Stimulated activated CD4-positive, alpha-beta T cell treated with anti-CD3 and anti-CD28 coated beads, Interleukin-4, amount 100 ng/mL, for 1 hour (primary cell): ENCODE data around the gene ALDH3B2.
"Not testable (repeated sequence)": the region's sequence is repeated elsewhere in the genome, so short reads cannot be mapped to it uniquely, and the experiment has no call there.

Experiments used
- DNase-seq: peaks from one replicate; pipeline ENCODE4 v3.0.0-alpha.2; 2020

The ALDH3B2 gene

GRCh38 chr11:67674442-67674871 is at the start of gene ALDH3B2:
Gene ALDH3B2 (minus strand): TSS chr11:67674623. CDS start chr11:67666935, 7,688 bp downstream.
- DNase-seq: no peak

- DNase-seq: not testable (repeated sequence)
These were observed 48.6 kb upstream of the ALDH3B2 start for GRCh38 chr11:67723036-67723435.

- DNase-seq: not testable (repeated sequence)
These were observed 41.8 kb upstream of the ALDH3B2 start for GRCh38 chr11:67716226-67716625.

GRCh38 chr11:67715801-67716200 is 41.4 kb upstream of the ALDH3B2 start:
- not testable (repeated sequence) for DNase-seq

GRCh38 chr11:67713892-67714509 is 39.6 kb upstream of the ALDH3B2 start:
- DNase-seq: peak; percentile 53

- DNase-seq: not testable (repeated sequence)
These were observed 37.3 kb upstream of the ALDH3B2 start for GRCh38 chr11:67711676-67712075.

- not testable (repeated sequence) for DNase-seq
These were observed 36.8 kb upstream of the ALDH3B2 start for GRCh38 chr11:67711212-67711611.

DNA sequence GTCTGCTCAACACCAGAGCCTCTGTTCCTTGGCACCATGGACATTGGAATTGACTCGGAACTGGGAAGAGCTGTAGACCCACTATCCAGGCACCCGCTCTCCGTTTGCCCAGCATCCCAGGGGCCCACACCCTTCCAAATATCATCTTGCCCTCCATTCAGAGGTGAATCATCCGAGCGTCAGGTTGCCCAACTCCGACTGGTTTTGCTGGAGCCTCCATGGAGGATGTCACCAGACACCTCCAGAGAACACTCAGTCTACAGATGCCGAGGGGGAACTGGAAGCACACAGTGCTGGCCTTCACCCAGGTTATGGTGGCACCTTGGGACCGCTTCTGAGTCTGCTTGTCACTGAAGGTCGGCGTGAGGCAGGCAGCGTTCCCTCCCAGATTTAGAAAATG is 35.4 kb upstream of the ALDH3B2 start:
- not testable (repeated sequence) for DNase-seq

DNA sequence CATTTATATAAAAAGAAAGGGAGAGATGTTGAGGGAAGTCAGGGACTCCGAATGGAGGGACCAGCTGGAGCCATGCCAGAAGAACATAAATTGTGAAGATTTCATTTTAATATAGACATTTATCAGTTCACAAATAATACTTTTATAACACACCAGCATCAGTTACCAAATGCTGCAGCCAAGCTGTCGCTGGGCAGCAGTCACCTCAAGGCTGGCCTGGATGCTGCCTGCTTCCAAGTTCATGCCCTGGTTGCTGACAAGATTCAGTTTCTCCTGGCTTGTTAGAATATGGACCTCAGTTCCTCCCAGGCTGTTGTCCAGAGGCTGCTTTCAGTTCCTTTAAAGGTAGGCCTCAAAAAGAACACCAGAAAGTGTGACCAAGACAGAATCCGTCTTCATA is 30.8 kb upstream of the ALDH3B2 start:
- no peak for DNase-seq

- no peak for DNase-seq
These were observed 30.1 kb upstream of the ALDH3B2 start for GRCh38 chr11:67704524-67704923.

- not testable (repeated sequence) for DNase-seq
These were observed 29.3 kb upstream of the ALDH3B2 start for GRCh38 chr11:67703709-67704108.

DNA sequence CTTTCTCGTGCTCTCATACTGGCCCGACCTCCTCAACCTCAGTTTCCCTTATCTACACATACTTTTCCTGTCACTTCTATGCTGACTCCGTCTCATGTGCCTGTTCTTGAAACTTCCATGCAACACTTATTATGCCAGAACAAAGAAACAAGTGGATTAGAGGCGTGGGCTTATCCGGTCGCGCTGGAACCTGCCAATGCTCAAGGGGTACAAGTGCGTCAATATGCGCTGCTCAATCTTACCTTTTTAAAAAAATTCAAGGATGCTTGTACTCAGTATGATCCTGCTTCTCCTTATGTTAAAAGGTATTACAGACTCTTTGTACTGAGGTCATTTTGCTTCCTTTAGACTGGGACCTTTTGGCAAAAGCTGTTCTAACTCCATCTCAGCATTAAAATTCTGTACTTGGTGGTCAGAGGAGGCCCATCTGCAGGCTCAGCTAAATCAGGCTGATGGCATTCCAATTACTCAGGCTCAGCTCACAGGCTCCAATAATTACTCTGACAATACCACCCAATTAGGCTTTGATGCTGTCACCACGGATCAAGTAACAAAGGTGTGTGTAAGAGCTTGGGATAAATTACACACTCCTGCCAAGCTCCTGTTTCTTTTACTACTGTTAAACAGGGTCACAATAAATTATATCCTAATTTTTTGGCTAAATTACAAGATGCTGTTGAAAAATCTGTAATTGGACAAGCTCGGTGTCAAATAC is 26.3 kb upstream of the ALDH3B2 start:
- no peak for DNase-seq

DNA sequence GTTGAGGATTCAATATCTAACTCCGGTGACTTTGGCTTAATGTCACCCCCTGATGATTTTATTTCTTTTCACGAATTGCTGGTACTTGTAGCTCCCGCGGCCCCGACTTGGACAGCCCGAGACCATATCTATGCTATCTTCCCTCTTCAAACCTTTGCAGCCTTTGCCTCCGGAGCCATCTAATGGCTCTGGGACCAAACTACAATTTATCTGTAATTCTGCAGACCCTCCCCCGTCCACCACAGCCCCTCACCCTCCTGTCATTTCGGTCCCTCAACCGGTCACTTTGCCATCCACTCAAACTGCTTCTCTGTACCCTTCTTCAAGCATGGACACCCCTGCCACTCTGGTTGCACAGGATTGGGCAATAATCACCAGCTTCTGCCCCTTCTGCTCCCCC is 25.7 kb upstream of the ALDH3B2 start:
- no peak for DNase-seq

DNA sequence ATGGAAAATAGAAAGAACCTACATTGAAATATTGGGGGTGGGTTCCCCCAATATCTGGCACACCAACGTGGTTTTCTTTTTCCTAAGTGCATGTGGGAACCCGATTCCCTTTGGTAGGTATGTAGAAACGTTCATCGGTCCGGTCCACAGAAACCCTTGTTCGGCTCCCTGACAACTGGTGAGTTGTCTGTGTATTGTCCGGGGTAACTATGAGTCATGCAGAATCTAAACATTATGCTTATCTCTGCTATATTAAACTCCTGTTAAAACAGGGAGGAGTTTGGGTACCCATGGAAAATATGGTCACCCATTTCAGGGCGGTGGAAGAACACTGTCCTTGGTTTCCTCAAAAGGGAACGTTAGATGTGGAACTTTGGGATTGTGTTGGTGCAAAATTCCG is 25.1 kb upstream of the ALDH3B2 start:
- DNase-seq: no peak

- DNase-seq: no peak
These were observed 23.8 kb upstream of the ALDH3B2 start for GRCh38 chr11:67698247-67698646.

- DNase-seq: no peak
These were observed 23.4 kb upstream of the ALDH3B2 start for GRCh38 chr11:67697846-67698245.

- no peak for DNase-seq
These were observed 22.6 kb upstream of the ALDH3B2 start for GRCh38 chr11:67696998-67697397.

- DNase-seq: no peak
These were observed 21.2 kb upstream of the ALDH3B2 start for GRCh38 chr11:67695606-67696005.

DNA sequence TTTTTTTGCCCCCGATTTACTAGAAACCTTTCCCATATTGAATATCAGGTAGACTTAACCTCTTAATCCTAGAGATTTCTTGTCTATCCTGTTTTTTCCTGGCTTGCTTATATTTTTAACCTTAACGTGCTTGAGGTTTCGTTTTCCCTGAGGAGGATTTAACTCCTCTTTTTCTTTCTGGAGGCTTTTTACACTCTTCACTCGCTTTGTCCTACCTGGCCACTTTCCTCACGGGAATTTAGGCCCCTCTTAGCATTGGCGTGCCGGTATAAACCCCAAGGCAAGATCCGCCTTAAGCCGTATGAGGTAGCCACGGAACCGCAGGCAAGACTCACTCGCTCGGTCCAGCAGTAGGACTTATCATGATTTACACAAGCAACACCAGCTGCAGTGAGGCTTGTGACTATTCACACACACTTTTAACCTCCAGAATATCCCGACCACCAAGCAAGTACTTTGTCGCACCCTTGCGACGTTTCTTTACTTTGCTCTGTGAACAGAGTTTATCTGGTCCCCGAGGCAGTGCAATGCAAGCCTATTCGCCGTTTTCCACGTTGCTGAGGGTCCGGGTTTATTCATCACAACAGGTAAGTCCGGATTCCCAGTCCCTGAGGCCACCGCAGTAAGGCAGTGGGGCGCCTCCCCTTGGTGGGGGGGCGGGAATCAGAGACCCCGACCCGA is 20.6 kb upstream of the ALDH3B2 start:
- no peak for DNase-seq

DNA sequence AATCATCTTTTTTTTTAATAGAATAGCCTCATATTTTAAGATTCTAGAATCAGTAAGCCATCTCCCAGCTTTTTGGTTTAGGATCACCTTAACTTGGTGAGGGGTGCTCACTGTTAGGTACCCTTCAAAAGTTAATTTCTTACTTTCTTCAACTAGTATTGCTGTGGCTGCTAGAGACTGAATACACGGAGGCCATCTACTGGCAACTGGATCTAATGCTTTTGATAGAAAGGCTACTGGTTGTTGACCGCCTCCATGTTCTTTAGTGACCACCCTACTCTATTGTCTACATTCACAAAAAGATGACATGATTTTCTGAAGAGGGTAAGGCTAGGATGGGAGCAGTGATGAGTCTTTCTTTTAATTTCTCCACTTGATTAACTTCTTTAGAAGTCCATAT is 16.7 kb upstream of the ALDH3B2 start:
- no peak for DNase-seq

- DNase-seq: no peak
These were observed 14.8 kb upstream of the ALDH3B2 start for GRCh38 chr11:67689178-67689577.

DNA sequence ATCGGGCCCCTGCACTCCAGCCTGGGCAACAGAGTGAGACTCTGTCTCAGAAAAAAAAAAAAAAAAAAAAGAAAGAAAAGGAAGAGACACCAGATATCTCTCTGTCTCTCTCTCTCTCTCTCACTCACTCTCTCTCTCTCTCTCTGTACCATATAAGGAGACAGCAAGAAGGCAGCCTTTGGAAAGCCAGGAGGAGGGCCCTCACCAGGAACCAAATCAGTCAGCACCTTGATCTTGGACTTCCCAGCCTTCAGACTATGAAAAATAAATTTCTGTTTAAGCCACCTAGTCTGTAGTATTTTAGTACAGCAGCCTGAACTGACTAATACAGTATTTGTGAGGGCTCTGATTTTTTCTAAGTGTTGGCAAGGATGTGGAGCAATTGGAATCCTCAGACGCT is 13.6 kb upstream of the ALDH3B2 start:
- DNase-seq: no peak

GRCh38 chr11:67685641-67686332 is 11.4 kb upstream of the ALDH3B2 start:
- not testable (repeated sequence) for DNase-seq
